ENCODE data around the gene FLVCR1.
"Not testable (repeated sequence)": the region's sequence is repeated elsewhere in the genome, so short reads cannot be mapped to it uniquely, and the experiment has no call there.

The FLVCR1 gene

DNA sequence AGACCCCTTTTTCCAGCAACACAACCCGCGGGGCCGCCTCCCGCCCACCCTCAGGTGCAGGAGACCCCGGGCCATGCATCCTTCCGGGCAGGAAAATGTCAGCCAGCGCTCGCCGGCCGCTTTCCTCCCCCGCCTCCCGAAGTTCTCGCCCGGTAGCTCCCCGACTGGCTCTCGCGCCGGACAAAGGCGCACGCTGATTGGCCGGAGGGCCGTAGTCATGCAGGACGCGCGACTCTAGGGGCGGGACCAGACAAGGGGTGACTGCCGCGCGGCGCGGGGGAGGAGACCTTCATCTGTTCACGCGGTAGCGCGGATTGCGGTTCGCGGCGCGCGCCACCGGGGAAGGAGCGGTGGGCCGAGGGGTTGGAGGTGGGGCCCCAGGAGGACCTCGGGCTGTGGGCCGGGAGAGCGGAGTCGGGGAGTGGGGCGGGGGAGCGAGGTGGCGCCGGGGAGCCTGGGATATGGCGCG lies at the start of gene FLVCR1:
TSS of gene FLVCR1 (plus strand) at position 284 of the 469 bp plus-strand sequence. CDS start at position 462, 178 bp downstream.
- peak; percentile 74 to 83 for DNase-seq (ENCODE audit: low read depth in 2 of 2)

DNA sequence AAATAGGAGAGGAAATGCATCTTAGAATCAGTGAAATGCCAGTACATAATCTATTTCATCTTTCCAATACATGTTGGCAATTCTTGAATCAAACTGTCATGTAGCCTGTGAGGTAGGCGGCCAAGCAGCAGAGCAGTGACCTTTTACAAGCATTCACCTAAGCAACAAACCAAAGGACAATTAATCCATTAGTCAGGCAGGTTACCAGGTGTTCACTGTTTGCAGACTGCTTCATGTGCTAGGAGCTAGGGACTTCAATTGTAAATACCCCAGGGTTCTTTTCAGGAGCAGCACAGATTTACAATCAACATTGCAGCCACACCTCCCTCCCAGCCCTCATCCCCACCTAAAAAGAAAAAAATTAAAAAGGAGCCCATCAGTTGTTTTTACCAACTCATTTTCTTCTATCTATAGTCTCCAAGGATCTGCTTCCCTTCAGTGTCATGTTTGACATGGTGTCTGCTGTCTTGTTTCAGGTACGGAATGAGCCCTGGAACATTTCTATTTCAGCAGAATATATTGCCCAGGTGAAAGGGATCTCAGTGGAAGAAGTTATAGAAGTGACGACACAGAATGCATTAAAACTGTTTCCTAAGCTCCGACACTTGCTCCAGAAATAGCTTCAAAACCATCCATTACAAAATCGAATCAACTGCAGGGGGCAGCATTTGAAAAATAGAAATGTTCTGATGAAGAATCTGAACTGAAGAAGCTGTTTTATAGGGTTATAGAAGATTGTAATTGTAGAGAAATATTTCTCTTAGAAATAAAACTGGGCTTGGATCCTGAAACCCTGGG lies 43.3 kb upstream of the FLVCR1 start:
- no peak for DNase-seq (ENCODE audit: low read depth in 2 of 2)

DNA sequence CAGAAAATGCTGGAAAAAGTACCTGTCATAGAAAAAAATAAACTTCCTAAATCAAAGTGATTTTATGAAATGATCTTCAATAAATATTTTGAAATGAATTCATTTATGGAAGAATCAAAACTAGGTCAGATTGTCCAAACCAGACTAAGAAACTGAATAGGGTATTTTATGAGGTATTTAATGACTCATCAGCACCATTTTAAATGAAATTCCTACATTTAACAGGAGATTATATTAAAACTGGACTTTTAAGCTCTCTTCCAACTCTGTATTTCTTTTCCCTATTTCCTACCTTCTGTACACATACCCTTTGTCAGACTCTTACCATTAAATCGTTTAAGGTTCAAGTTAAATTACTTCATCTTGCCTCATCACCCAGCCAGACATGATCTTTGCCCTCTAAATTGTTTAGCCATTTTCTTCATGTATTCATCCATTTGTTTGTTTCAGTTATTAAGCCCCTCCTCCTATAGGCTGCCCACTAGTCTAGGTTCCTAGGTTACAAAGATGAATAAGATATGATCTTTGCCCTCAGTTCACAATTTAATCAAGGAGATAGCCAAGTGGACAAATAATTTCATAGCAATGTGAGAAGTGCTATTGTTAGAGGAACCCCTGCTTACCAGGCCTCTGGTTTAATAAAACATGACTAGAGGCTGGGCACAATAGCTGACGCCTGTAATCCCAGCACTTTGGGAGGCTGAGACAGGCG lies 41.4 kb upstream of the FLVCR1 start:
- DNase-seq (ENCODE audit: low read depth in 2 of 2) = no peak

DNA sequence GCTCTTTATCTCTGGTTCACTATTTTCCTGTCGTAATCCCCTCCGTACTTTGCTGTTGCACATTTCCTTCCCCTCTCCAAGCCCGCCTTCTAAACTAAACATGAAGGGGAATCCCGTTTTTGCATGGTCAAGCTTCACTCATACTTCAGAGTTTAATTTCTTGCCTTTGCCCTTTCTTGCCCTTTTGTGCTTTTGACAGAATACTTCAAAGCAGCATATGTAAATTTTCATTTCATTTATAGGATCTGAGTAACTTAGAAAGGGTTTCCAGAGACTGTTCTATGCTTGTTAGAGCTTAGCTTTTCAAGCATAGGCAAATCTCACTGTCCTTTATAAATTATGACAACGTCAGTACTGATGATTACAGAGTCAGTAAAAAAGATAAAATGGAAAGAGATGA lies 38.3 kb upstream of the FLVCR1 start:
- DNase-seq (ENCODE audit: low read depth in 2 of 2) = no peak

DNA sequence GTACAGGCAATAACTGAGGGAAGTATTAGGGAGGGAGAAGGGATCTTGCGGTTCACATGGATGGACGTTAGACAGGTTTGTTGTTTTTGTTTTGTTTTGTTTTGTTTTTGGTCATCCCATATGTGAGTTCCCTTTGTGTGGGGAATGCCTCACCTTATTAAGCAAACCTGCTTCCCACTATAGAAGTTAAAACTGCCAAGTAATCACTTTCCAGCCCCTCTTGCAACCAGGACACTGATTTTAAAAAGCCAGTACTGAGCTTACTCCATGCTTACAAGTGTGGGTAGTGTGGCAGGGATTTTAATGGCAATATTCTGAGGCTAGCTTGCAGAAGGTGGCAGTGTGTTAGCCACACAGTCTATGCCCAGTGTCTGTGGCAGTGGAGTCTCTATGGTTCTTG lies 37.1 kb upstream of the FLVCR1 start:
- DNase-seq (ENCODE audit: low read depth in 2 of 2) = no peak

DNA sequence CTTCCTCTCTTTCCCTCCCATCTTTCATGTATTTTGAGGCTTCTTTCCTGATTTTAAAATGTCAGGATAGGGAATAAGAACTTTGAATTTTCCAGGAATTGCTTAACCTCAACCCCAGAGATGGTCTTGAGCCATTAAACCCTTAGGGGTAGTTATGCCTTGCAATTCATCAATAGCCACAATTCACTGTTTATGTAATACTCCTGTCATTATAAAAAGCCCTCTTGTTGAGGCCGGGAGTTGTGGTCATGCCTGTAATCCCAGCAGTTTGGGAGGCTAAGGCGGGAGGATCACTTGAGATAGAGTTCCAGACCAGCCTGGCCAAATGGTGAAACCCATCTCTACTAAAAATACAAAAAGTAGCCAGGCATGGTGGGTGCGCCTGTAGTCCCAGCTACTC lies 35.1 kb upstream of the FLVCR1 start:
- no peak for DNase-seq (ENCODE audit: low read depth in 2 of 2)

DNA sequence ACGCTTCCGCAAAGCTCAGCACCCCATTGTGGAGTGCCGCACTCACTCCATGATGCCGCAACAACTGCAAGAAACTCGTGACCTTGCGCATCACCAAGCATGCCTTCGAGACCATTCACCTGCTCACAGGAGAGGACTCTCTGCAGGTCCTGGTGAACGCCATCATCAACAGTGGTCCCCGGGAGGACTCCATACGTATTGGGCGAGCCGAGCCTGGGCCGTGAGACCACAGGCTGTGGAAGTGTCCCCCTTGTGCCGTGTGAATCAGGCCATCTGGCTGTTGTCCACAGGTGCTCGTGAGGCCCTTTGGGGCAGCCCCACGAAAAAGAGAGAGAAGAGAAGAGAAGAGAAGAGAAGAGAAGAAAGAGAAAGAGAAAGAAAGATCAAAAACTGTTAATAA lies 33.9 kb upstream of the FLVCR1 start:
- DNase-seq (ENCODE audit: low read depth in 2 of 2) = no peak

DNA sequence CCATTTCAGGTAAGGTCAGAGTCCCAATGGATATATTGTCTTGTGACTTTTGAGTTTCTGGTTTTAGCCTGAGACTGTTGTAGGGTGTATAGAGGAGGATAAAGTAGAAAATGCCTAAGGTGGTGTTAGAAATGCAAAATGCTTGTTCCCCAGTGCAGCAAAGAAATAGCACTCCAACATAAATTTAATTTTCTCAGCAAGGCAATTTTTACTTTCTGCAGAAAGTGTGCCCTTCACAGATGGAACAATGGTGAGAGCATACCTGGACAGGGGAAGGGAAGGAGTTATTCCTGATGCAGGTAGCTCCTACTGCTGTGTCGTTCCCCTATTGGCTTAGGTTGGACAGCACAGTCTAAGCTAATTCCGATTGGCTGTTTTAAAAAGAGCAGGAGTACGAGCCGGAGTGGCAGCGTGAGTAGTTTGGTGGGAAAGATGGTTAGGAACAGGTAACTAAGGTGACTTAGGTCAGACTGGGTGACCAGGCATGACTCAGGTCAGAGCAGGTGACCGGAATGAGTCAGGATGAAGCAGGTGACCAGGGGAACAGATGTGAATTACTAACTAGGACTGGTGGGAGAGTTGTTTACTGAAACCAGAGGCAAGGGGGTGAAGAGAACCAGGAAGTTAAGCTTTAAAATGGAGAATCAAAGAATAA lies 32.1 kb upstream of the FLVCR1 start:
- no peak for DNase-seq (ENCODE audit: low read depth in 2 of 2)

DNA sequence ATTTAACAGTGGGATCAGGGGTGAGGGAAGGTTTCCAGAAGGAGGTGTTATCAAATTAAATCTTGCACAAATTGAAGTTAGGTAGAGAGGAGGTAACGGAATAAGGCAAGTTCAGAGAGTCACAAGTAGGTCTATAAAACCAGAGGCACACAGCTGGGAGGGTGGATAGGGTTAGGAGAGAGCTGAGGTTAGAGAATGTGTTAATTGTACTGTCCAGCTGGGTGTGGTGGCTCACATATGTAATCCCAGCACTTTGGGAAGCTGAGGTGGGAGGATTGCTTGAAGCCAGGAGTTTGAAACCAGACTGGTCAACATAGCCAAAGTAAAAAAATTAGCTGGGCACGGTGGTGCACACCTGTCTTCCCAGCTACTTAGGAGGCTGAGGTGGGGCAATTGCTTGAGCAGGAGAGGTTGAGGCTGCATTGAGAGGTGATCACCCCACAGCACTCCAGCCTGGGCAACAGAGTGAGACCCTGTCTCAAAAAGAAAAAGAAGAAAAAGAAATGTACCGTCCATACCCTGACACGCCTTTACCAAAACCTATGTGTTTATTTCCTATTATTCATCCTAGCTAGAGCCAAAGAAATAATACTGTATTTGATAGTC lies 30.8 kb upstream of the FLVCR1 start:
- DNase-seq (ENCODE audit: low read depth in 2 of 2) = no peak

DNA sequence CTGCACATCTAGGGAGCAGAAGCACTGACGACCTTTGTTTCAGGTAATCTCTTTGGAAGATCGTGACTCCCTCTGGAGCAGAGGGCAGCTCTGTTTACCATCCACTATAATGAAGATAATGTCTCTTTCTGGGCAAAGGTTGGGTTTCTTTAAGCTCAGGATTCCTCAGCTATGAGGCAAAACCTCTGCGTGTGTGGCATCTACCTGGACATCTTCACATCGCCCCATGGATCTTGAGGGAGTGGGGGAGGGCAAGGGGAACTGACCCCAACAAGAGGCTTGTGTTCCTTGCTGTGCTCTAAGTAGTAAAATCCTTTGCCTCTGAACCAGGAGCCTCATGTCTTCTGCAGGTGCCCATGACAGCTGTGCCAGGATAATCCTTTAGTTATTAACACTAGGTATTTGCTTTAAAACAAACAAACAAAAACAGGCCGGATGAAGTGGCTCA lies 30.2 kb upstream of the FLVCR1 start:
- DNase-seq (ENCODE audit: low read depth in 2 of 2) = no peak

DNA sequence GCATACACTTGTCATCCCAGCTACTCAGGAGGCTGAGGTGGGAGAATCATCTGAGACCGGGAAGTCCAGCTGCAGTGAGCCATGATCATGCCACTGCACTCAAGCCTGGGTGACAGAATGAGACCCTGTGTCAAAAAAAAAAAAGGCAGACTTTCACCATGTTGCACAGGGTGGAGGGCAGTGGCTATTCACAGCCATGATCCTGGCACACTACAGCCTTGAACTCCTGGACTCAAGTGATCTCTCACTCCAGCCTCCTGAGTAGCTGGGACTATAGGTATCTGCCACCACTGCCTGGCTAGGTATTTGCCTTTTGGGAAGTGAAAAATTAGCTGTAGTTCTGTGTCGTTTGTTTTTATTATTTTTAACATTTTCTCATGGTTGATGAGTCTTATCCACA lies 29.7 kb upstream of the FLVCR1 start:
- no peak for DNase-seq (ENCODE audit: low read depth in 2 of 2)

DNA sequence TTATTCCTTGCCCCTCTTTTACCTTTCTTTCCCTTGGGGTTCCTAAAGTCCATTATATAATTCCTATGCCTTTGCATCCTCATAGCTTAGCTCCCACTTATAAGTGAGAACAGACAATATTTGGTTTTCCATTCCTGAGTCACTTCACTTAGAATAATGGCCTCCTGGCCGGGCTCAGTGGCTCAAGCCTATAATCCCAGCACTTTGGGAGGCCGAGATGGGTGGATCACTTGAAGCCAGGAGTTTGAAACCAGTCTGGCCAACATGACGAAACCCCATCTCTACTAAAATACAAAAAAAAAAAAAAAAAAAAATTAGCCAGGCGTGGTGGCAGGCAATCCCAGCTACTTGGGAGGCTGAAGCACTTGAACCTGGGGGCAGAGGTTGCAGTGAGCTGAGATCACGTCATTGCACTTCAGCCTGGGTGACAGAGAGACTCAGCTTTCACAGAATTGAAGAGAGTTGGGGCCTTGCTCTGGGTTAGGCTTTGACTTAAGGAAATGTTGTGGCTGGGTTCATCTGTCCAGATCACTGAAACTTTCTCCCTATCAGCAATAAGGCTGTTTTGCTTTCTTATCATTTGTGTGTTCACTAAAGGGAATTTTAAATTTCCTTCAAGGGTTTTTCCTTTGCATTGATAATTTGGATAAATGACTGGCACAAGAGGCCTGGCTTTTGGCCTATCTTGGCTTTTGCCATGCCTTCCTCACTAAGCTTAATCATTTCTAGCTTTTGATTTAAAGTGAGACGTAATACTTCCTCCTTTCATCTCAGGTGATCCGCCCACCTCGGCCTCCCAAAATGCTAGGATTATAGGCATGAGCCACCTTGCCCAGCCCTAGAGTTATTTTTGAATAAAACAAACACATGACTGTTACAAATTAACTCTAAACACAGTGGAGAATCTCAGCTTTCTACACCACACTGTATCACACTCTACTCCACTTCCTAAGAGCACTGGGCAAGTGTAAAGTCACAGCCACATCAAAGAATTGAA lies 24.6 kb upstream of the FLVCR1 start:
- not testable (repeated sequence) for DNase-seq (ENCODE audit: low read depth in 2 of 2)

DNA sequence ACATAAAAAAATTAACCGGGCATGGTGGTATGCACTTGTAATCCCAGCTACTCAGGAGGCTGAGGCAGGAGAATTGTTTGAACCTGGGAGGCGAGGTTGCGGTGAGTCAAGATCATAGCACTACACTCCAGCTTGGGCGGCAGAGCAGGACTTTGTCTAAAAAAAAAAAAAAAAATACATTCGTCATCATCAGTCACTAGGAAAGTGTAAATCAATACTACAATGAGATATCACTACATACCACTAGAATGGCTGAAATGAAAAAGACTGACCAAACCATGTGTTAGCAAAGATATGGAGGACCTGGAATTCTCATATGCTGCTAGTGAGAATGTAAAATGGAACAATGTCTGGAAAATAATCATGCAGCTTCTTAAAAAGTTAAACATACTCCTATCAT lies 19.9 kb upstream of the FLVCR1 start:
- no peak for DNase-seq (ENCODE audit: low read depth in 2 of 2)

DNA sequence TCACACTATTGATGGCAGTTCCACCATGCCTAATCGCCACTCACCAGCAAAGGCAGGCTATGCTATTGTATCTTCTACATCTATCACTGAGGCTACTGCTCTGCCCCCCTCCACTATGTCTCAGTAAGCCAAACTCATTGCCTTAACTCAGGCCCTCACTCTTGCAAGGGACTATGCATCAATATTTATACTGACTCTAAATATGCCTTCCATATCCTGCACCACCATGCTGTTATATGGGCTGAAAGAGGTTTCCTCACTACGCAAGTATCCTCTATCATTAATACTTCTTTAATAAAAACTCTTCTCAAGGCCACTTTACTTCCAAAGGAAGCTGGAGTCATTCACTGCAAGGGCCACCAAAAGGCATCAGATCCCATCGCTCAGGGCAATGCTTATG lies 13.6 kb upstream of the FLVCR1 start:
- DNase-seq (ENCODE audit: low read depth in 2 of 2) = not testable (repeated sequence)

DNA sequence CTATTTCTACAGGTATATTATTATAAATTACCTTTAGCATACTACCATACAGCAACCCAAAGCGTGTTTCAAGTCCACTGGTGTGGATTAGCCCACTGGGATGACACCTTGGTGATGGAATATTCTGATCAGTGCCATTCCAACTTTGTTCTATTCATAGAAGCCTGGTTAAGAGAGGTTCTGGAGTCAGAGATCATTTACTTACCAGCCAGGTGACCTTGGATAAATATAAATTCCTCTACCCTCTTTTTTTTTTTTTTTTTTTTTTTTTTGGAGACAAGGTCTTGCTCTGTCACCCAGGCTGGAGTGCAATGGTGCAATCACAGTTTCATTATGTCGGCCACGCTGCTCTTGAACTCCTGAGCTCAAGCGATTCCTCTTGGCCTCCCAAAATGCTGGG lies 10.5 kb upstream of the FLVCR1 start, which contains the start of gene SPATA45:
TSS of gene SPATA45 (minus strand) at position 101 of the 400 bp plus-strand sequence. CDS start 11,500 bp downstream, outside the sequence.
- DNase-seq (ENCODE audit: low read depth in 2 of 2) = no peak

DNA sequence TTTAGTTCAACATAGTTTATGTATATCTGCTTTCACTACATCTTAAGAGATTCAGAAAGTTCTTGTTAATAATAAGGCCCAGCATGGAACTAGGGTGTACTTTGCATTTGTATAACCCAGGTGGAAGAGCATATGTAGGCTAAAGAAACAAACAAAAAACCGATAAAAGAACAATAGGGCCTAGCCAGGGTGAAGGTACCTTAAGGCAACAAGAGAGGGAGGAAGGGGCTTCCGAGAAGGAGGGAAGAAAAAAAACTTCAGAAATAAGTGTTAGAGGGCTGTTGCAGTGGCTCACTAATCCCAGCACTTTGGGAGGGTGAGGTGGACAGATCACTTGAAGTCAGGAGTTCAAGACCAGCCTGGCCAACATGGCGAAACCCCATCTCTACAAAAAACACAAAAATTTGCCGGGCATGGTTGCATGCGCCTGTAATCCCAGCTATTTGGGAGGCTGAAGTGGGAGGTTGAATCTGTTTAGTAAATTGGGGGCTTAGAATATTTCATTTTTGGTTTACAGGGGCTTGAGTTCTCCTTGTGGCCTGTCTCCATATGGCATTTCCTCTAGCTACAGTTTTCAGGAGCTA lies 5.9 kb upstream of the FLVCR1 start:
- DNase-seq (ENCODE audit: low read depth in 2 of 2) = no peak

DNA sequence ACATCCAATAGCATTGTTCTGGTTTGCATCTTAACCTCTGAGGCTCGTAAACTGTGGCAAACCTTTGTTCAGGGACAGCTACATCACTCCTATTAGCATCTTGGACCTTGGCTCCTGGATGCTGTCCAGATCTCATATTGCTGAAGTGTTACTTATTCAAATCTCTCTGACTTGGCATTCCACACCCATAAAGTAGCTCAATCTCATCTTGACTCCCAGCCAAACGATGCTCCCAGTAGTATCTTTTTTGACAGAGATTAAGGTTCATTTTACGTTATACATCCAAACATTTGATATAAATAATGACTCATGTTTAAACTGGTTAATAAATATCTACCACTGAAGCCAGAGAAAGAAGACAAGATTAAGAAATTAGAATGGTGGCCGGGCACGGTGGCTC lies 4.4 kb upstream of the FLVCR1 start:
- no peak for DNase-seq (ENCODE audit: low read depth in 2 of 2)

DNA sequence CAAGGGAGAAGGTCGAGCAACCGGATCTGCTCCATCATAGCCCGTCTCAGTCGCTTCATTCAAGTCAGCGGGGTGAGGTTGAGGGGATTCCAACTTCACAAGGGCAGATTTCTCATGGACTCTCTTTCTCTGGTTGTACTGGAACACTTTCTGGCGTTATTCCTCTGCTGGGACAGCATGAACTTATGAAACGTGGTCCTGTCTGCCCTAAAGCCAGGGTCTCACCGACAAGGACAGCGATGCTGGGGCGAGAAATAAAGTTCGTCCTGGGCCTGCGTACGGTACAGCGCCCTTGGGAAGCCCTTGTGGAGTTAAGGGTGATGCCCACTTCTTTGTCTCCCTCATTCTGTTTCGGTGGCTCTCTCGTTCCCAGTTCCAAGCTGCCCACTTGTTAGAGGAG lies 1.3 kb upstream of the FLVCR1 start:
- DNase-seq (ENCODE audit: low read depth in 2 of 2) = no peak

DNA sequence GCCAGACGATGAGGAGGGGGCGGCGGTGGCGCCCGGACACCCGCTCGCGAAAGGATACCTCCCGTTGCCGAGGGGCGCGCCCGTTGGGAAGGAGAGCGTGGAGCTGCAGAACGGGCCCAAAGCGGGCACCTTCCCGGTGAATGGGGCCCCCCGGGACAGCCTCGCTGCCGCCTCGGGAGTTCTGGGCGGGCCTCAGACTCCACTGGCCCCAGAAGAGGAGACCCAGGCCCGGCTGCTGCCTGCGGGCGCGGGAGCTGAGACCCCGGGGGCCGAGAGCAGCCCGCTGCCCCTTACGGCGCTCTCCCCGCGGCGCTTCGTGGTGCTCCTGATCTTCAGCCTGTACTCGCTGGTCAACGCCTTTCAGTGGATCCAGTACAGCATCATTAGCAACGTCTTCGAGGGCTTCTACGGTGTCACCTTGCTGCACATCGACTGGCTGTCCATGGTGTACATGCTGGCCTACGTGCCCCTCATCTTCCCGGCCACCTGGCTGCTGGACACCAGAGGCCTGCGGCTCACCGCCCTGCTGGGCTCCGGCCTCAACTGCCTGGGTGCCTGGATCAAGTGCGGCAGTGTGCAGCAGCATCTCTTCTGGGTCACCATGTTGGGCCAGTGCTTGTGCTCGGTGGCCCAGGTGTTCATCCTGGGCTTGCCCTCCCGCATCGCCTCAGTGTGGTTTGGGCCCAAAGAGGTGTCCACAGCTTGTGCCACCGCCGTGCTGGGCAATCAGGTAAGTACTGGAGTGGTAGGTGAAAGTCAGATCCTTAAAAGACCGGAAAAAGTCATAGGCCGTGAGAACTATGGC lies 588 bp downstream of the FLVCR1 start:
- DNase-seq (ENCODE audit: low read depth in 2 of 2) = no peak
